ENCODE results near the gene AOC3.

GRCh38 chr17:42889809-42890208, 38.8 kb downstream of the AOC3 start:
- TF ChIP-seq CTCF (IDR thresholded peaks at IDR 0.05) (no peak), POLR2A (IDR thresholded peaks at IDR 0.05) (no peak)

Data from adrenal gland (tissue), 5 donors.